GF-D8 (cell line): ENCODE data around the gene PAK4.
"Not testable (repeated sequence)": the region's sequence is repeated elsewhere in the genome, so short reads cannot be mapped to it uniquely, and the experiment has no call there.

Source experiments
- DNase-seq: peaks from one replicate; lab custom pipeline; 2025; lab: John Stamatoyannopoulos, UW

The PAK4 gene

DNA sequence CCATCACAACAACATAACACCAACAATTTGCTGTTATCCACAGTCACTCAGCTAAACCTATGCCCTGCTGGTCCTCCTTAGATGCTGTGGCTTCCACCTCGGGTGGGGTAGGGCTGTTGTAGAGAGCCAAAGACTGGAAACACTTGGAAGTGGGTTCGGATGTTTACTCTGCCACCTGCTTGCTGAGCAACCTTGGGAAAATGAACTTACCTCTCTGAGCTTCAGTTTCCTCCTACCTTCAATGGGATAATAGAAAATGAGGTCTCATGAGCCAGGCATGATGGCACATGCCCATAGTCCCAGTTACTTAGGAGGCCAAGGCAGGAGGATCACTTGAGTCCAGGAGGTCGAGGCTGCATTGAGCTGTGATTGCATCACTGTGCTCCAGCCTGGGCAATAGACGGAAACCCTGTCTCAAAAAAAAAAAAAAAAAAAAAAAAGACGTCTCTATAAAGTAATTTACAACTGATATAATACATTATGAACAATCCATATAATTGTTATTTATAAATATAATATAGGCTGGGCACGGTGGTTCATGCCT lies 81.8 kb downstream of the PAK4 start:
- DNase-seq, result no peak

DNA sequence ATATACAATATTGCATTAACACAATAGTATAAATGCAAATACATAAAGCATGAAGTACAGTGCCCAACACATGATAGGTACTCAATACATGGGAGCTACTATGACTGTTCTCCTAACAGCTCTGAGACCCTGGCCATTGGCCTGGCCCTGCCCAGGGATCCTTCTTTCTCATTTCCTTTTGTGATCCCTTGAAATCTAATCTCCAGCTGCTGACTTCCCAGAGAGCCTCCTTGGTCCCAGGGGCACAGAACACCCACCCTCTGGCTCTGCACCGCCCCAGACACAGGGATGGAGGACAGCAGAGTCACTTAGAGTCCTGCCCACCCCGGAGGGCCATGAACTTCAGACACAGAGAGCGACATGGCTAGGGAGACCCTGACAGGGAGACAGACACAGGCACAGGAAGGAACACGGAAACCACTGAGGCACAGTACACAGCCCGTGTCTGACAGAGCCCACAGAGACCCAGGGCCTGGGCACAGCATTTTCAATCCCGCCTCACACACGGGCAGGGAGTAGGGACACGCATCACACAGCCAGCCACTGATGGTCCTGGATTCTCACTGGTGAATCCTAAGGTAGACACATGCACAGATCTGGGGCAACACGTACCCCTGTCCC lies 82.7 kb downstream of the PAK4 start:
- DNase-seq, result no peak

DNA sequence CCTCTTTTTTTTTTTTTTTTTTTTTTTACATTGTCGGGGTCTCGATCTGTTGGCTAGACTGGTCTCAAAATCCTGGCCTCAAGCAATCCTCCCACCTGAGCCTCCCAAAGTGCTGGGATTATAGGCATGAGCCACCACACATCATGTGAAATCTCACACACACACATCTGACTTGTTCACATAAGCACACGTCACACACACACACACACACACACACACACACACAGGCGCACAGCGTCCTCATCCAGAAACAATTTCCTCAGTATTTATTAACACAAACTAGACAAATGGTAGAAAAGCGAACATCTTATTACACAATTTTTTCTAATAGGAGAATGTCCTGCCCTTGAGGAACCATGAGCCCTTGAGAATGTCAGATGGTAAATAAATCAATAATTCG lies 83.6 kb downstream of the PAK4 start:
- no peak for DNase-seq

DNA sequence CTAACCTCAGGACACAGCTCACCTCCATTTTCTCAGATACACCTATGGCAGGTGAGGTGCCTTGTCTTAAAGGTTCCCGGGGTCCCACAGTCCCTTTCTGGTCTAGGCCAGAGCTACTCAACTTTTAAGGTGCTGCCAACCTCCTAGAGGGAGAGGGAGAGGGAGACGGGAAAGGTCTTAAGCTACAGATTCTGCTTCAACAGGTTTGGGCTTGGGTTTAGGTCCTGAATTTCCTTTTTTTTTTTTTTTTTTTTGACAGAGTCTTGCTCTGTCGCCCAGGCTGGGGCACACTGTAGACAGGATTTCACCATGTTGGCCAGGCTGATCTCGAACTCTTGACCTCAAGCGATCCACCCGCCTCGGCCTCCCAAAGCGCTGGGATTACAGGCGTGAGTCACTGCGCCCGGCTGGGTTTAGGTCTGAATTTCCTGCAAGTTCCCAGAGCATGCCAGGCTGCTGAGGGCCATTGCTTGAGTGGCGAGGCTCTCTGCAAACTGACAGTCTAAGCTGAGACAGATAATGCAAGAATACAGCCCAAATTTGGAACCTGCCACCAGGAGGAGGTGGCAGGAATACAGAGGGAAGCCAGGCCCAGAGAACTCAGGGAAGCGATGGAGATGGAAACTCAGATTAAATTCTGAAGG lies 86.3 kb downstream of the PAK4 start:
- no peak for DNase-seq

DNA sequence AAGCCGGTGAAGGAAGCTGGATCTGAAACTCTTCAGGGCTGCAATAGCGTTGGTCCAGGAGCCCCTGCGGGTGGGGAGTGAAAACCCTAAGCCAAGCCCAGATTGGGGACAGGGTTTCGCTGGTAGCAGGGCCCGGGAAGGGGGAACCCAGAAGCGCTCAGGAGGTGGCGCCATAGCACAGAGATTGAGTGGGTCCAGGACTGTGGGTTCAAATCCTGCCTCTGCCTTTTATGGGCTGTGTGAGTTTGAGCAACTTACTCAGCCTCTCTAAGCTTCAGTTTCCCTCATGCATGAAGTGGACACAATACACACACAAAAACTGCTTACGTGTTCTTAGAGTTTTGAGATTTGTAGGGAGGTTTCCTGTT lies 86.8 kb downstream of the PAK4 start:
- DNase-seq, result no peak

DNA sequence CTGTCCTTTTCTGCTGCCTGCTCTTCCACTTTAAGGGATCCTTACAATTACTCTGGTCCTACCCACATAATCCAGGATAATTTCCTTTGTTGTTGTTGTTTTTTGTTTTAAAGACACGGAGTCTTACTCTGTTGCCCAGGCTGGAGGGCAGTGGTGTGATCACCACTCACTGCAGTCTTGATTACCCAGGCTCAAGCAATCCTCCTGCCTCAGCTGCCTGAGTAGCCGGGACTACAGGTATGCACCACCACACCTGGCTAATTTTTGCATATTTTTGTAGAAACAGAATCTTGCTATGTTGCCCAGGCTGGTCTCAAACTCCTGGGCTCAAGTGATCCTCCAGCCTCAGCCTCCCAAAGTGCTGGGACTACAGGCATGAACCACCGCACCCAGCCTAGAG lies 89.7 kb downstream of the PAK4 start:
- not testable (repeated sequence) for DNase-seq

DNA sequence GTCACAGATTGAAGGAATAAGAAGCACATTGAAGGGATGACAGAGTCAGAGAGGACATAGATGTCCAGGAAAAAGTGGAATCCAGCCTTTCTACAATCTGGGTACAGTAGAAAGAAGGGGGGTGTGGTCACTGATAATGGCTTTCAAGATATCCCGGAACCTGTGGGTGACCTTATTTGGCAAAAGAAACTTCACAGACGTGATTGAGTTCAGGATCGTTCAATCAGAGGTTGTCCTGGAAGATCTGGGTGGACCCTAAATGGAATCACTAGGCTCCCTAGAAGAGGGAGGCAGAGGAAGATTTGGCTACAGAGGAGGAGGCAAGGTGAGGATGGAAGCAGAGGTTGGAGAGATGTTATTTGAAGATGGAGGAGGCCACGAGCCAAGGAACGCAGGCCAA lies 91.5 kb downstream of the PAK4 start:
- DNase-seq, result no peak

DNA sequence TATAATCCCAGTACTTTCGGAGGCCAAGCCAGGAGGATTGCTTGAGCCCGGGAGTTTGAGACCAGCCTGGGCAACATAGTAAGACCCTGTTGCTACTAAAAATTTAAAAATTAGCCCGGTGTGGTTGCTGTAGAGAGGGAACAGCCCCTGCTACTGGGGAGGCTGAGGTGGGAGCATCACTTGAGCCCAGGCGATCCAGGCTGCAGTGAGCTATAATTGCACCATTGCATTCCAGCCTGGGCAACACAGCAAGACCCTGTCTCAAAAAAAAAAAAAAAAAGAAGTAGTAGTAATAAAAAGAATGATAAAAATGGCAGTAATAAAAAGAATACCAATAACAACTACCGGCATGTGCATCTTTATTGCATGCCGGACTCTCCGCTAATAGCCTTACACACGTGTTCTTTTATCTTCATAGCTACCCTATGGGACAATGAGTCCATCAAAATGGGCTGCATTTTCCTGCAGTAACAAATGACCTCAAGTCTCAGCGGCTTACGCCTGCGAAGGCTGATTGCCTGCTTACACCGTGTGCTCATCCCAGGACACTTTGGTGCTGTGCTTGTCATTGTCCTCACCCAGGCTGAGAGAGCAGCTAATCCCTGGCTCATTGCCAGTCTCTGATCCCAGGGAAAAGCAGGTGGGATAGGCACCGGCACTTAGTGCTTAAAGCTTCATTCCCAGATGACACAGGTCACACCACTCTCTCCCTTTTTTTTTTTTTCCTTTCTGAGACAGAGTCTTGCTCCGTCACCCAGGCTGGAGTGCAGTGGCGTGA lies 92.8 kb downstream of the PAK4 start:
- DNase-seq, result no peak

DNA sequence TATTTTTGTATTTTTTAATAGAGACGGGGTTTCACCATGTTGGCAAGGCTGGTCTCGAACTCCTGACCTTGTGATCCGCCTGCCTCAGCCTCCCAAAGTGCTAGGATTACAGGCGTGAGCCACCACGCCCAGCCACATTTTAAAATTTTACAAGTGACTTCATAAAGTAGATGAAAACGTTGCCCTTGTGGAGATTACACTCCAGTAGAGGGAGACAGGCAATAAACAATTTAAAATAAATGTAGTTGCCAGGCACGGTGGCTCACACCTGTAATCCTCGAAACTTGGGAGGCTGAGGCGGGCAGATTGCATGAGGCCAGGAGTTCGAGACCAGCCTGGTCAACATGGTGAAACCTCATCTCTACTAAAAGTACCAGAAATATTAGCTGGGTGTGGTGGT lies 93.5 kb downstream of the PAK4 start:
- DNase-seq, result not testable (repeated sequence)

DNA sequence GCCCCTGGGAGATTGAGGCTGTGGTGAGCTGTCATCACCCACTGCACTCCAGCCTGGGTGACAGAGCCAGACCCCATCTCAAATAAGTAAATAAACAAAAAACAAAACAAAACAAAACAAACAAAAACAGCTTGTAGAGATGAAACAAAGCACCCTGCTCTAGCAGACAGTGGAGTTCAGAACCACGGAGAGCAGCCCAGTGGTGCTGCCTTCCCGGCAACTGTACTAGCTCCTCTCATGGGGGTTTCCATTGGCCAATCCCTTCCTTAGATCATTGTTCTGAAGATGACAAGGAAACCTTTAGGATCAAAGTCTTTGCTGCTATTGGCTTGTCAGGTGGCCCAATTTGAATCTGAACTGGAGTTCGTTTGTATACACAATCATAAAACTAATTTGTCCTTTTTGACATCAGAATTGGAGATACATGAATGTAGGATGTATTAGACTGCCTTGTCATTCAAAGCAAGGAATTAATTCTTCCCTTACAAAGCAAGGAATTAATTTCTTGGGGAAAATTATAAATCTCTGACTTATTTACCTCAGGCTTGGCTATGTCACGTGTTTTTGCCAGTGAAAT lies 98.2 kb downstream of the PAK4 start:
- DNase-seq, result no peak

DNA sequence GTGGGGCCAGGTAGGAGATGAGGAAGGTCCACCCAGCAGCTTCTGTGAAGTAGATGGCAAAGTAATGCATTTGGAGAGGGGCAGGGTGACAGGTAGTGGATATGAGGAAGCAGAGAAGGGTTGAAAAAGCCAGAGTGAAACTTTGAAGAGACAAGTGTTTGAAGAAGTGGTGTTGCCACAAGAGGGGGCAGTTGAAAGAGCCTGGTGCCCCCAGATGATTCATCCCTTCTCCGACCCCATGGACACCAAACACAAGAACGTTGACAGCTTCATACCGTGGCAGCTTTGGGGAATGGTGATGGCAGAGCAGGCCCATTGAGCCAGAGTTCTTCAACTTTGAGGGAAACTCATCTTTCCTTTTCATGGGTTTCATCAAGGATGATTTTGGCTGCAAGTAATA lies 99.3 kb downstream of the PAK4 start:
- no peak for DNase-seq
